Measurements from ENCODE around the gene LRRC61.

DNA sequence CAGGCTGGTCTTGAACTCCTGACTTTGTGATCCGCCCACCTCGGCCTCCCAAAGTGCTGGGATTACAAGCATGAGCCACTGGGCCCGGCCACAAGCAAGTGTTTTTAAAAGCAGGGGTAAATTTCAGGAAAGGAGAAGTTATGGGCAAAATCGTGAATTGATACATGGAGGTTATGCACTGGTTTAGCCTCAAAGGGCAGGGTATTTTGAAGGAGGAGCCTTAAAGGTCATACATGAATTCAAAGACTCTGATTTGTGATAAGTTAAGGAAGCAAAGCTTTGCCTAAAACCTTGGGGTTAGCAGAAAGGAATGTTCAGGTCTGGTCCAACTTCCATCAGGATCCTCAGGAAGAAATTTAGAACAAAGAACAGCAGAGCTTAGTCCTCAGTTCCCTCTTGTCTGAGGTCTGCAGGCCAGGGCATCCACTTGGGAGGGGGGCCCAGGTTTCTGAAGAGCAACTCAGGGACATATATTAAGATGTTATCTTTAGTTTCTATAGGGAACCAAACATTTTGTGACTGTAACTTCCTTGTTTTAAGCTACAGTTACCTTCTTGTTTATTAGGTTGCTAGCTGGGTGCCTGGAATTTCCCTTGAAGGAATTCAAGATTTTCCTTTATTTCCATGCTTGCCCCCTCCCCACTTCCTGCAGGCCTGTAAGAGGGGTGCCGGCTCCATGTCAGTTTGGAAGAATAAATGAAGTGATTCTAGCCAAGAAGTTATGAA is 42.7 kb downstream of the LRRC61 start:
- no peak for TF ChIP-seq GATA3 (IDR thresholded peaks at IDR 0.05; ENCODE audit: low read depth, low read length)
- no peak for TF ChIP-seq GATA2 (IDR thresholded peaks at IDR 0.05; ENCODE audit: low read depth, low read length)
